Sigmoid colon (tissue), 7 donors: ENCODE data around the gene RBM4B. TPM values are rescaled to one million over a fixed set of nuclear protein-coding genes. Genes with fewer than 3 reads are reported as not detected.

Source experiments
- DNase-seq: peaks from one replicate; pipeline ENCODE4 v3.0.0-alpha.2; 2019
- H3K27ac ChIP-seq, 4 donors: fragments of 200-600 bp; sonication (generic); one replicate each; pipeline ENCODE4 v1.5.1; 2016 to 2019; ENCODE audit warnings: mild to moderate bottlenecking in 1 of 4
- H3K27me3 ChIP-seq, 3 donors: fragments of 200-600 bp; sonication (generic); one replicate each; pipeline ENCODE4 v1.5.1; 2019; ENCODE audit warnings: mild to moderate bottlenecking in 1 of 3
- H3K36me3 ChIP-seq, 4 donors: fragments of 200-600 bp; sonication (generic); one replicate each; pipeline ENCODE4 v1.5.1; 2016 to 2019
- H3K4me1 ChIP-seq, 4 donors: fragments of 200-600 bp; sonication (generic); one replicate each; pipeline ENCODE4 v1.5.1; 2017 to 2019
- H3K4me3 ChIP-seq, 4 donors: fragments of 200-600 bp; sonication (generic); one replicate each; pipeline ENCODE4 v1.5.1; 2017 to 2019; ENCODE audit warnings: mild to moderate bottlenecking in 2 of 4, moderate library complexity in 1 of 4
- H3K9me3 ChIP-seq, 4 donors: fragments of 200-600 bp in 3 of 4; sonication (generic) in 3 of 4; one replicate each; pipeline versions ENCODE4 v1.5.1 to v1.6.1; 2013 to 2019
- EP300 ChIP-seq, 4 donors: sonication (generic); formaldehyde crosslinking; IDR thresholded peaks; one replicate each; pipeline ENCODE4 v1.6.1; 2017; ENCODE audit warnings: antibody characterized with exemption in 4 of 4
- POLR2A ChIP-seq, 2 donors: fragments of 450-650 bp; IDR thresholded peaks; one replicate each; pipeline ENCODE4 v1.6.1; 2016; ENCODE audit warnings: antibody characterized with exemption in 2 of 2, mild to moderate bottlenecking in 2 of 2, moderate library complexity in 2 of 2
- POLR2AphosphoS5 ChIP-seq, 4 donors: sonication (generic); formaldehyde crosslinking; IDR thresholded peaks; one replicate each; pipeline ENCODE4 v1.6.1; 2017; ENCODE audit warnings: antibody characterized with exemption in 4 of 4
- WGBS, 2 donors: extraction: QIAGEN DNeasy Blood & Tissue Kit; methylation state at CpG; one replicate each; pipeline ENCODE4 v1.1.7; 2013; 5-methylcytosine and 5-hydroxymethylcytosine counted together
- intact Hi-C: fragments of 100-400 bp; cut with DNase I; formaldehyde crosslinking; loops from one replicate; pipeline ENCODE4 v1.15.1; 2023
- polyA plus RNA-seq, 3 donors: library from polyadenylated mRNA; stranded (reverse); fragments of 200-250 nt; gene quantifications; one replicate each; pipeline ENCODE4 v1.2.3, GENCODE V29; 2013
- total RNA-seq, 4 donors: library from RNA; depleted of rRNA; stranded (reverse); fragments of >200 nt; gene quantifications; one replicate each; pipeline ENCODE4 v1.1.0, GENCODE V29; 2016
- TF ChIP-seq, protein P1 (sequence below), 4 experiments: fragments of 450-650 bp in 3 of 4; fragments of 200-600 bp in 1 of 4; IDR thresholded peaks; one replicate each; pipeline ENCODE4 v1.5.1; 2016 to 2019; ENCODE audit warnings: antibody characterized with exemption in 4 of 4, mild to moderate bottlenecking in 3 of 4, moderate library complexity in 2 of 4
- donor health status: healthy with polysubstance abuse.
- donor health status: Bipolar disorder and iron deficiency.
- donor health status: healthy.

Gene RBM4B
- total and polyA plus RNA-seq, 7 donors, result 6.6 to 30.7 (median 14.0) TPM

DNA sequence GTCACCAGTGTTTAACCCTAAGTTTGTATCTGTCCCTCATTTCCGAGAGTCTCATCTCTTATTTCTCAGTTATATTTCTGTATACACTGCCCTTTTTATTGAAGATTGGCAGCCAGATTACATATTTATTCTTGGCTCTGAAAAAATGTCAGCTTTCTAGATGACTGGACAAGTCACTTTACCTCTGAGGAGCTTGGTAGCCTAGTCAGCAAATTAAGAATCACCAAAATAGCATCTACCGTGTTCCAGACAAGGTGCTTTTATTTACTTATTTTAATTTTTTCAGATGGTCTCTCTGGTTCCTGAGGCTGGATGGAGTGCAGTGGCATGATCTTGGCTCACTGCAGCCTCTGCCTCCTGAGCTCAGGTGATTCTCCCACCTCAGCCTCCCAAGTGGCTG is 44.7 kb downstream of the RBM4B start:
- no peaks in the 10 kb centered on the region for H3K27me3 ChIP-seq
- no peaks in the 10 kb centered on the region for H3K9me3 ChIP-seq
- H3K4me1 ChIP-seq, result peaks cover 0 to 47% (median 43%) of the 10 kb centered on the region in 4 donors
- WGBS, 2 donors, result 85 to 89% methylated on average over 2 of the region's 2 CpGs
- DNase-seq, result no peak
- intact Hi-C loops, result no loop called here
- TF ChIP-seq, protein P1, sequence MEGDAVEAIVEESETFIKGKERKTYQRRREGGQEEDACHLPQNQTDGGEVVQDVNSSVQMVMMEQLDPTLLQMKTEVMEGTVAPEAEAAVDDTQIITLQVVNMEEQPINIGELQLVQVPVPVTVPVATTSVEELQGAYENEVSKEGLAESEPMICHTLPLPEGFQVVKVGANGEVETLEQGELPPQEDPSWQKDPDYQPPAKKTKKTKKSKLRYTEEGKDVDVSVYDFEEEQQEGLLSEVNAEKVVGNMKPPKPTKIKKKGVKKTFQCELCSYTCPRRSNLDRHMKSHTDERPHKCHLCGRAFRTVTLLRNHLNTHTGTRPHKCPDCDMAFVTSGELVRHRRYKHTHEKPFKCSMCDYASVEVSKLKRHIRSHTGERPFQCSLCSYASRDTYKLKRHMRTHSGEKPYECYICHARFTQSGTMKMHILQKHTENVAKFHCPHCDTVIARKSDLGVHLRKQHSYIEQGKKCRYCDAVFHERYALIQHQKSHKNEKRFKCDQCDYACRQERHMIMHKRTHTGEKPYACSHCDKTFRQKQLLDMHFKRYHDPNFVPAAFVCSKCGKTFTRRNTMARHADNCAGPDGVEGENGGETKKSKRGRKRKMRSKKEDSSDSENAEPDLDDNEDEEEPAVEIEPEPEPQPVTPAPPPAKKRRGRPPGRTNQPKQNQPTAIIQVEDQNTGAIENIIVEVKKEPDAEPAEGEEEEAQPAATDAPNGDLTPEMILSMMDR (IDR thresholded peaks at IDR 0.05), result no peak
- no peak for TF ChIP-seq EP300 (IDR thresholded peaks at IDR 0.05)
- no peak overlapping the region for H3K27ac ChIP-seq
- H3K36me3 ChIP-seq, result peaks cover 0 to 32% (median 5%) of the 10 kb centered on the region in 4 donors
- no peak overlapping the region for H3K4me3 ChIP-seq

DNA sequence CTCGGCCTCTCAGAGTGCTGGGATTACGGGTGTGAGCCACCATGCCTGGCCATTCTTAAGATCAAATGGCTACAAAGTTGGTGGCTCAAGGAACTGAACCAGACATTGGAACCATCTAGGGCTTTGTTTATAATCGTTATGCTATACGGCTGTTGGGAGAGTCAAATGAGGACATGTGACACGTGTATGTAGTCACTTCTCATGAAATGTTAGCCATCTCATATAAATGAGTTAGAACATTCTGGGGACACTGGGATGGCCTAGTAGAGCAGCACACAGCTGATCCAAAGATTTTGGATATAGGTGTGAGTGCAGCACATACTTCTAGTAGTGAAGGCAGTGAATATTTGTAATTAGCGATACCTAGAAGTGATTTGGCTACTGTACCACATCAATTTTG is 45.8 kb downstream of the RBM4B start:
- no peak for TF ChIP-seq POLR2AphosphoS5 (IDR thresholded peaks at IDR 0.05)
- no peak for TF ChIP-seq POLR2A (IDR thresholded peaks at IDR 0.05)
- TF ChIP-seq EP300 (IDR thresholded peaks at IDR 0.05), result no peak
- TF ChIP-seq, protein P1 (IDR thresholded peaks at IDR 0.05), result no peak
- DNase-seq, result no peak
- Histone ChIP-seq H3K36me3 (peaks cover 2 to 42% (median 16%) of the 10 kb centered on the region in 4 donors), H3K27me3 (no peaks in the 10 kb centered on the region), H3K27ac (peak overlapping the region in 2 of 4 donors; percentile 1 to 36), H3K9me3 (no peaks in the 10 kb centered on the region), H3K4me3 (no peak overlapping the region), H3K4me1 (peaks cover 0 to 46% (median 32%) of the 10 kb centered on the region in 4 donors)
- 75 to 86% methylated on average over 6 of the region's 6 CpGs for WGBS, 2 donors
- intact Hi-C loops, result no loop called here

DNA sequence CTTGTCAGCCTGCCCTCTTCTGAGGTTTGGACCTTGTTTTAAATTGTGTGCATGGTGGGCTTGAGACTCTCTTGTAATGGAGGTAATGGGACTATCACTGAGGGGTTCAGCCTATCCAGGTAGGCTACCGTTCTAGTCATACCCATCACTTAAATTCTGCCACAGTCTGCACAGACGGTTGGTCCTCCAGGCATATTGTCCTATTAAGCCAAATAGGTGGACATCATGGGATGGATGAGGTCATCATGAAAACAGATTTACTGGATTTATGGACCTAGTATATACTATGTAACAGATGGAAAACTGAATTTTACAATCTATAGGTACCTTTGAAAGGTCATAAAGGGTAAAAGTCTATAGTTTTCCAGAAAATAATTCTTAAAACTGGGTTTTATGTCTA is 48.3 kb downstream of the RBM4B start:
- DNase-seq, result no peak
- Histone ChIP-seq H3K27me3 (no peaks in the 10 kb centered on the region), H3K36me3 (peaks cover 27 to 68% (median 39%) of the 10 kb centered on the region in 4 donors), H3K9me3 (no peaks in the 10 kb centered on the region), H3K4me1 (peaks cover 0 to 57% (median 41%) of the 10 kb centered on the region in 4 donors), H3K4me3 (no peak overlapping the region), H3K27ac (no peak overlapping the region)
- intact Hi-C loops, result no loop called here
- TF ChIP-seq, protein P1 (IDR thresholded peaks at IDR 0.05), result no peak
- TF ChIP-seq EP300 (IDR thresholded peaks at IDR 0.05) (no peak), POLR2AphosphoS5 (IDR thresholded peaks at IDR 0.05) (no peak), POLR2A (IDR thresholded peaks at IDR 0.05) (no peak)
- 80 to 89% methylated on average over 2 of the region's 2 CpGs for WGBS, 2 donors

DNA sequence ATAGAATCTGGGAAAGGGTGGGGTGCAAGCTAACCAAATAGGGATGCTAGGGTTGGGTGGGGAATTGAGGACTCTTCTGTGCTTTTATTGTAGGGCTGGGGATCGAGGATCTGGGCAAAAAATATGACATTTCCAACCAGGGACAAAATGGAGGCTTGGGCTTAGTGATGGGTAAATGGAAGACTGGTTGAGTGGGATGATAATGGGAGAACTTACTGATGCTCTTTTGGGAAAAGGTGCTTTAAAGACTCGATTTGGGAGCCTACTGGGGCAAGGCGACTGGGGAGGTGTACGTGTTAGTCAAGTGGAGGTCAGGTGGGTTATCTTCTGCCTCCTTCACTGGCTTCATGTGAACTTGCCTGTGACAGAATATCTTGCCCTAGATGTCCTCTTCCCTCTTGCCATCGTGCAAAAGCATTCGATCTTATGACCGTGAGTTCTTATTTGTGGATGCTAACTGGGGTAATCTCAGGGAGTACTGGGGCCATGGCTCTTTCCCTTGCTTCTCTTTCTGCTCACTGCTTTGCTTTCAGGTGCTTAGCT is 49.6 kb downstream of the RBM4B start:
- Histone ChIP-seq H3K27ac (no peak overlapping the region), H3K27me3 (no peaks in the 10 kb centered on the region), H3K4me3 (no peak overlapping the region), H3K36me3 (peaks cover 31 to 70% (median 40%) of the 10 kb centered on the region in 4 donors), H3K4me1 (peaks cover 0 to 64% (median 50%) of the 10 kb centered on the region in 4 donors), H3K9me3 (no peaks in the 10 kb centered on the region)
- no peak for DNase-seq
- TF ChIP-seq, protein P1 (IDR thresholded peaks at IDR 0.05), result no peak
- TF ChIP-seq EP300 (IDR thresholded peaks at IDR 0.05) (no peak), POLR2A (IDR thresholded peaks at IDR 0.05) (no peak), POLR2AphosphoS5 (IDR thresholded peaks at IDR 0.05) (no peak)
- intact Hi-C loops, result no loop called here
- 90 to 95% methylated on average over 7 of the region's 7 CpGs for WGBS, 2 donors

DNA sequence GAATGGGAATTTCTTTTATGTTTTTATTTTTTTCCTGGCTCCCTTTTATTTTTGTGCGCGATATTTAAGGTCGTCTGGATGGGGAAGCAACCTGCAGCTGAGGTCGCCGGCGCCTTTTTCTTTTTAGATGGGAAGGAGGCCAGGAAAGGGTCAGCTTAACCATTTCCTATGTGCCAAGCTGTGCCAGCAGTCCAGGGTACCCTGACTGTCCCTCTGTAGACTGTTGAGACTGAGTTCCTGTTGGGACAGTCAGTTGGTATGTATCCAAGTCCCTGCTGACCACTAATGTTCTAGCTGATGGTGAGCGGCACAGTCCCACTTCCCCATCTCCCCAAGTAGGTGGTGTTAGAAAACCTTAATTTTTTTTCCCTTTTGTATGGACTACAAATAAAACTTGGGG is 50.8 kb downstream of the RBM4B start:
- WGBS, 2 donors, result 89 to 92% methylated on average over 7 of the region's 7 CpGs
- DNase-seq, result no peak
- H3K36me3 ChIP-seq, result peaks cover 31 to 67% (median 40%) of the 10 kb centered on the region in 4 donors
- H3K4me3 ChIP-seq, result no peak overlapping the region
- no peaks in the 10 kb centered on the region for H3K9me3 ChIP-seq
- TF ChIP-seq EP300 (IDR thresholded peaks at IDR 0.05) (no peak), POLR2AphosphoS5 (IDR thresholded peaks at IDR 0.05) (no peak), POLR2A (IDR thresholded peaks at IDR 0.05) (no peak)
- TF ChIP-seq, protein P1 (IDR thresholded peaks at IDR 0.05), result no peak
- peaks cover 0 to 71% (median 51%) of the 10 kb centered on the region in 4 donors for H3K4me1 ChIP-seq
- intact Hi-C loops, result no loop called here
- no peaks in the 10 kb centered on the region for H3K27me3 ChIP-seq
- H3K27ac ChIP-seq, result peak overlapping the region in 3 of 4 donors; percentile 21 to 99 (median 98)
